Measurements from ENCODE around the gene PARP2. TPM values are rescaled to one million over a fixed set of nuclear protein-coding genes. Genes with fewer than 3 reads are reported as not detected.

The PARP2 gene
- total RNA-seq, 1 experiment from 2014 or later: 28.6 TPM

- Mint-ChIP-seq H3K4me3 (ENCODE audit: low read depth, unreplicated experiment) (no peak overlapping the region), H3K27me3 (ENCODE audit: unreplicated experiment) (no peaks in the 10 kb centered on the region)
- no TSS peak for BruUV-seq (replicated peaks)
Observed at GRCh38 chr14:20341646-20342045, 1.8 kb upstream of the PARP2 start.

GRCh38 chr14:20343862-20344220 lies 406 bp downstream of the PARP2 start:
- no peak for TF ChIP-seq CTCF (IDR thresholded peaks at IDR 0.05; ENCODE audit: unreplicated experiment)
- Mint-ChIP-seq H3K27ac (ENCODE audit: unreplicated experiment) (peak overlapping the region; percentile 98), H3K9me3 (ENCODE audit: low read depth, unreplicated experiment) (no peaks in the 10 kb centered on the region), H3K36me3 (ENCODE audit: insufficient read depth, unreplicated experiment) (peaks cover 41% of the 10 kb centered on the region), H3K4me1 (ENCODE audit: low read depth, unreplicated experiment) (peaks cover 7% of the 10 kb centered on the region), H3K4me3 (ENCODE audit: low read depth, unreplicated experiment) (peak overlapping the region; percentile 93), H3K27me3 (ENCODE audit: unreplicated experiment) (no peaks in the 10 kb centered on the region)
- DNase-seq: no peak
- intact Hi-C loops (cut with micrococcal nuclease; ENCODE audit: unreplicated experiment): loop anchor here (5.0 kb wide), 2 partner anchors 73 to 113 kb away; partner anchors contain the start of gene APEX1
- BruUV-seq (replicated peaks): TSS peak; percentile 80
- CTCF ChIA-PET: interaction anchor here (1.0 to 2.4 kb wide), 9 partner anchors 11 to 266 kb away, joined by 3 to 12 read pairs (median 4); partner anchors contain the start of genes APEX1, CCNB1IP1 and PIP4P1

More at GRCh38 chr14:20341646-20342045, 1.8 kb upstream of the PARP2 start:
- CTCF ChIA-PET: interaction anchor here (0.6 to 2.4 kb wide), 5 partner anchors 9 to 312 kb away, joined by 3 to 12 read pairs (median 4); partner anchors contain the start of gene CCNB1IP1
- no peak for DNase-seq
- Mint-ChIP-seq H3K27ac (ENCODE audit: unreplicated experiment) (peak overlapping the region; percentile 98), H3K9me3 (ENCODE audit: low read depth, unreplicated experiment) (no peaks in the 10 kb centered on the region), H3K36me3 (ENCODE audit: insufficient read depth, unreplicated experiment) (peaks cover 35% of the 10 kb centered on the region), H3K4me1 (ENCODE audit: low read depth, unreplicated experiment) (peaks cover 7% of the 10 kb centered on the region)
- TF ChIP-seq CTCF (IDR thresholded peaks at IDR 0.05; ENCODE audit: unreplicated experiment): no peak
- intact Hi-C loops (cut with micrococcal nuclease; ENCODE audit: unreplicated experiment): loop anchor here (5.0 kb wide), 2 partner anchors 76 to 116 kb away; partner anchors contain the start of gene APEX1

GRCh38 chr14:20345366-20345765 lies 1.9 kb downstream of the PARP2 start:
- H3K9me3 Mint-ChIP-seq (ENCODE audit: low read depth, unreplicated experiment): no peaks in the 10 kb centered on the region
- CTCF ChIA-PET: no interaction called here
- peaks cover 7% of the 10 kb centered on the region for H3K4me1 Mint-ChIP-seq (ENCODE audit: low read depth, unreplicated experiment)
- no TSS peak for BruUV-seq (replicated peaks)
- TF ChIP-seq CTCF (IDR thresholded peaks at IDR 0.05; ENCODE audit: unreplicated experiment): no peak
- H3K27ac Mint-ChIP-seq (ENCODE audit: unreplicated experiment): no peak overlapping the region
- DNase-seq: no peak
- H3K27me3 Mint-ChIP-seq (ENCODE audit: unreplicated experiment): no peaks in the 10 kb centered on the region
- H3K4me3 Mint-ChIP-seq (ENCODE audit: low read depth, unreplicated experiment): no peak overlapping the region
- H3K36me3 Mint-ChIP-seq (ENCODE audit: insufficient read depth, unreplicated experiment): peaks cover 50% of the 10 kb centered on the region
- intact Hi-C loops (cut with micrococcal nuclease; ENCODE audit: unreplicated experiment): no loop called here

GRCh38 chr14:20346713-20347112 lies 3.3 kb downstream of the PARP2 start:
- peaks cover 53% of the 10 kb centered on the region for H3K36me3 Mint-ChIP-seq (ENCODE audit: insufficient read depth, unreplicated experiment)
- no peak overlapping the region for H3K4me3 Mint-ChIP-seq (ENCODE audit: low read depth, unreplicated experiment)
- intact Hi-C loops (cut with micrococcal nuclease; ENCODE audit: unreplicated experiment): no loop called here
- TF ChIP-seq CTCF (IDR thresholded peaks at IDR 0.05; ENCODE audit: unreplicated experiment): no peak
- no peaks in the 10 kb centered on the region for H3K27me3 Mint-ChIP-seq (ENCODE audit: unreplicated experiment)
- H3K27ac Mint-ChIP-seq (ENCODE audit: unreplicated experiment): no peak overlapping the region
- no TSS peak for BruUV-seq (replicated peaks)
- no peaks in the 10 kb centered on the region for H3K9me3 Mint-ChIP-seq (ENCODE audit: low read depth, unreplicated experiment)
- peaks cover 7% of the 10 kb centered on the region for H3K4me1 Mint-ChIP-seq (ENCODE audit: low read depth, unreplicated experiment)
- no peak for DNase-seq
- CTCF ChIA-PET: no interaction called here

All from Calu3 (cell line).